Stimulated activated CD4-positive, alpha-beta T cell treated with anti-CD3 and anti-CD28 coated beads, Interleukin-4, amount 100 ng/mL, for 4 hours (primary cell): ENCODE measurements around the gene ZFYVE27.

Source experiments
- DNase-seq, 2 experiments: peaks; one replicate each; pipeline ENCODE4 v3.0.0-alpha.2; 2020

ZFYVE27 gene

GRCh38 chr10:97714401-97715258 is 22.3 kb upstream of the ZFYVE27 start:
- DNase-seq = no peak

GRCh38 chr10:97715259-97715874 is 21.6 kb upstream of the ZFYVE27 start:
- DNase-seq = no peak

- DNase-seq = no peak
These were observed 19.3 kb upstream of the ZFYVE27 start for GRCh38 chr10:97717627-97718026.

DNA sequence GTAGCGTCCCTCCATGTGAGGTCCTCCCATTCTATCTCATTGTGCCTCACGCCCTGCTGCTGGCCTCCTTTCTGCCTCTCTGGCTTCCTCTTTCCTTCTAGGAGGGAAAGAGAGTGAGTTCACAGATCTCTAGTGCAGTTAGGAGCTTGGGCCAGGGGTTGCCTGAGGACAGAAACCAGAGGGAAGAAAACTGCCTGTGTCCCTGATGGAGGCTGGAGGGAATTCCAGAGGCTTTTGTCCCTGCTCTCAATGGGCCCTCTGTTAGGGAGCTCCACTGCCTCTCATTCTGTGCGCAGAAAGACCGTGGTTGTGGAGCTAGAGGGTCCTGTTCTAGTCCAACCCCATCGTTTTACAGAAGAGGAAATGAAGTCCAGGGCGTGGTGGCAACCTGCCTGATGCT is 18.8 kb upstream of the ZFYVE27 start:
- DNase-seq = no peak

DNA sequence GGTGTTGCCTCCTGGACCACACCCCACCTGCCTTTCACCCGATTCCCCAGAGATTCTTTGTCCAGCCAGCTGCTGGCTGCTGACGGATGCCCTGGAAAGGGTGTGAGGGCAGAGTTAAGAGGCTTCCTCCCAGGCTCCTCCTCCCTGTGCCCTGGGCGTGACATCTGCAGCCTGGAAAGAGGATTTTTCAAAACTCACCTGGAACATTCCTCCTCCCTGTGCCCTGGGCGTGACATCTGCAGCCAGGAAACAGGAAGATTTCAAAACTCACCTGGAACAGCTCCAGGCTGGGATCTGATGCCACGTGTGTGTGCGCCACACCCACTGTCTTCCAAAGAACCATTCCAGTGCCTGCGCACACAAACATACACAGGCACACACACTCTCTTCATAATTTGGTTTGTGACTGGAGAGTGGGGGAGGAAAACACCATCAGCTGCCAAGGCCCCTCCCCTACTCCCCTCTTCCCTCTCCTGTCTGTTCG is 18.2 kb upstream of the ZFYVE27 start:
- DNase-seq = no peak

DNA sequence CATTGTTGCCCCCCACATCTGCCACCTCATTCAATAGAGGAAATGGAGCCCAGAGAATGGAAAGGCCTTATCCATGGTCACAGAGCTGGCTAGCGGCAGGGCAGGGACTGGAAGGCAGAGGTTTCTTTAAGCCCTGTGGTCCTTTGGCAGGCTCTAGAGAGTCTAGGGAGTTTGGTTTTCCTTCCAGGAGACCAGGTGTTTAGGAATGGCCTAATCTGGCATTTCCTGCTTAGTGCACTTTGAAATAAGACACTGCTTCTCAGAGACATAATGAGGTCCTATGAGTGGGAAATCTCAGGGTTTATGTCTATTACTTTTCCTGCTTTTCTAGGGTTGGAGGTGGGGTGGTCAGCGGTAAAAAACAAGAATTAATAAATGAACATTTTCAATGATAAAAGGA is 17.3 kb upstream of the ZFYVE27 start:
- DNase-seq = no peak

- no peak for DNase-seq
These were observed 14.8 kb upstream of the ZFYVE27 start for GRCh38 chr10:97721871-97722780.

DNA sequence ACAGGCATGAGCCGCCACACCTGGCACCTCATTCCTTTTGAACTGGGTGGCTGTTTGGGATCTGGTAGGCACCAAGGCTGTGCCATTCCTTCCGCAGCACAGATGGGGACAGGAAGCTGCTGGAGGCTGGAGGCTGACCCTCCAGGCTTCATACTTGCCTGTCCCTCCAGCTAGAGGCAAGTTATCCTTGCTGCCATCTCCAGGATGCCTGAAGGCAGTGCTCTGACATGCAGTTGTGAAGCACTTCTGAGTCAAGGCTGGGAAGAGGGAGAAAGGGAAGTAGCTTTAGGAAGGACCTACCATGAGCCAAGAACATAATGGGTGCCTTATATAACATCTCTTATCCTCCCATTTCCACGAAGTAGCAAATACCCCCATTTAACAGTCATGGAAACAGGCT is 13.9 kb upstream of the ZFYVE27 start:
- DNase-seq = no peak

DNA sequence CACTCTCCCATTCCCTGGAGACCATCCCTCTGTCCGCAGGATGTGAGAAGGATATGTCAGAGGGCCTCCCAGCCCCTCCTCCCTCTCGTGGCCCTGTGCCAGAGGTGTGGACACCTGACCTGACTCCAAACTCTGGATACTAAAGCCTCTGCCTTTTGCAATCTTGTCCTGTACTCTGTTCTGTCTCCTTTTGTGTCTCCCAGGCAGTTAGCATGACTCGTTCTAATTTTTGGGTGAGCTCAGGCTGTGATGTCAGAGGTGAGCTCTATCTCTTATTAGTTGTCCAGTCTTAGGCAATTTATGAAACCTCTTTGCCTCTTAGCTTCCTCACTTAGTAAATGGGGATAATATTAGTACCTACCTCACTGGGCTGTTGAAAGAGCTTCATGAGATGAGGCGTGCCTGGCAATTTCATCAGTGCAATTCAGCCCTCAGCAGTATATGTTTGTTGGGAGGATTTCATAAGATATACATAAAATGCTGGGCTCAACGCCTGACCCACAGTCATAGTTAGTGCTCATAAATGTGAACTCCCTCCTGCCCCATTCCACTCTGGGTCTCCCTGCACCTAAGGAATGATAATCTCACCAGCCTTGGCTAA is 12.5 kb upstream of the ZFYVE27 start:
- DNase-seq = no peak

DNA sequence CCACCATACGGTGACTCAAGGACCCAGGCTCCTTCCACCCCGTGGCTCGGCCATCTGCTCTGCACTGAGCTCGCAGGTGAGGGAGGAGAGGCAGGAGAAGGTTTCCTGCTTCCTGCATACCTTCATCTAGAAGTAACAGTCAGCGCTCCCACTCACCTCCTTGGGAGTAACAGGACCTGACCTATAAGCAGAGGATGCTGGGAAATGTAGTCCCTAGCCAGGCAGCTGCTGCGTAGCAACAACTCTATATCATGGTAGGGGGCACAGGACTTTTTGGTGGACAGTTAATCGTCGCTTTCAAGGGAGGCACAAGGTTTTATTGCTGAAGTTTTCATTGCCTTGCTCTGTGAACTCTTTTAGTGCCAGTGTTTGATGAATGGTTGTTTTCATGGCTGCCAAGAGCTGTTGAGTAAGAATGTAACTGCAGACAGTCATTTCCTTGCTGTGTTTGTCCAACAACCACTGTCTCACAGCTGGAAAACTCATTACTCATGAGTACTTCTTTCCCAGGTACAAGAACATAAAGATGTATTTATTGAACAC is 10.2 kb upstream of the ZFYVE27 start:
- no peak for DNase-seq

GRCh38 chr10:97729014-97729413 is 7.9 kb upstream of the ZFYVE27 start:
- DNase-seq = no peak

DNA sequence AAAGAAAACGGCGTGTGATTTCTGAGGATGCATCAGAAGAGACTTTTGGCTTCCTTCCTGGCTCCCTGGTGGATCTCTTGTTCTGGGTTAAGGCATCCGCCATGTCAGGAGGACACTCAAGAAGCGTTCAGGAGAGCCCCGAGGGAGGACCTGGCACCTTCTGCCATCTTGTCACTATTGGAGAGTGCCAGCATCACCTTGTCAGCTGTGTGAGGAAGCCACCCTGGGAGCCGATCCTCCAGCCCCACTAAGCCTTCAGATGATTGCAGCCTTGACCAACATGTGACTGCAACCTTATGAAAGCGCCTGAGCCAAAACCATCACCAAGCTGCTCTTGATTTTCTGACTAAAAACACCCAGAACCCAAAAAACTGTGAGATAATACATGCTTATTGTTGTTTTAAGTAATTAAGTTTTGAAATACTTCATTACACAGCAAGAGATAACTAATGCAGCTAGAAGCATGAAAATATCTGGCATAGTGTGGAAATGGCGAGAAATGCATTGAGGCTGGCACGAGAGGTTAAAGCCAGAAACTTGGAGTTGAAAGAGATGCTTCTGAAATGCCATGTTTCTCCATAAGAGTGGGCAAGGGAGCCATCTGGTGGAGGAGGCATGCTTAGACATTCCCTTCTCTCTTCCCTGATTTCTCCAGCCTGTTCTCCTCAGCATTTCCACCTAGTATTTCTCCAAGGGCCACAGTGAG is 5.4 kb upstream of the ZFYVE27 start:
- peak; percentile 34 to 41 for DNase-seq

- DNase-seq = no peak
These were observed 4.9 kb upstream of the ZFYVE27 start for GRCh38 chr10:97732052-97732359.

- no peak for DNase-seq
These were observed 3.7 kb upstream of the ZFYVE27 start for GRCh38 chr10:97733256-97733655.

DNA sequence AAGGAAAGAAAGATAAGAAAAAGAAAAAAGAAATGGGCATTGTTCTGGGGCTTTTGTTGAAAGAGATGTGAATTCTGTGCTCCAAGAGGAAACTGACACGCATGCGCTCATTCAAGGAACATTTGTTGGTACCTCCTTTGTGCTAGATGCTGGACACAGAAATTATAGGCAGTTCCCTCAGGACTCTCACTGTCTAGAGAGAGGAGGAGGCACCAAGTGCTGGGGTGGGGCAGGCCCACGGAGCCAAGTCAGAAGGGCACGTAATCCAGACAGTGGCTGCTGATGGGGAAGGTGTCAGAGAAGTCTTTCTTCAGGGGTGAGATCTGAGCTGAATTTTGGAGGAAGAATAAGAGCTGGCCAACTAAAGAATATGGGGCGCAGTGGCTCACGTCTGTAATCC is 2.9 kb upstream of the ZFYVE27 start:
- DNase-seq = no peak

DNA sequence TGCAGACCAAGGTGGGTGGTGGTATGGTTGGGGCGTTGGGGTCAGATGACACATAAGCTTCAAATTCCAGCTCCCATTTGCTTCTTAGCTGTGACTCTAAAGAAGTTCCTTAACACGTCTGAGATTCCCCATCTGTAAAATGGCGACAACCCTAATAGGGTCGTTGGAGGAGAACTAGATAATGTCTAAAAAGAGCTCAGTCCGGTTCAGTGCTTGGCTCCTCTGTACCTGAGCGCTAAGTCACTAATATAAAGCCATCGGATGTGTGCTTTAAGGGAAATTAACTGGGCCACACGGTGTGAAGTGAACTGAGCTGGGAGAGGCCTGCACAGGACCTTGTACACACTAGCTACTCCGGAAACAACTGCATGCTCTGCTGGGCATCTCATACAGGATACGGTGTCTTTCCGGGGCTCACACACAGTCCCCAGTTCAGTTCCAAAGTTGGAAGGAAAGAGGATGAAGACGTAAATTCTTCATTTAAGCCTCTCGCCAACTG is 476 bp upstream of the ZFYVE27 start:
- DNase-seq = no peak

DNA sequence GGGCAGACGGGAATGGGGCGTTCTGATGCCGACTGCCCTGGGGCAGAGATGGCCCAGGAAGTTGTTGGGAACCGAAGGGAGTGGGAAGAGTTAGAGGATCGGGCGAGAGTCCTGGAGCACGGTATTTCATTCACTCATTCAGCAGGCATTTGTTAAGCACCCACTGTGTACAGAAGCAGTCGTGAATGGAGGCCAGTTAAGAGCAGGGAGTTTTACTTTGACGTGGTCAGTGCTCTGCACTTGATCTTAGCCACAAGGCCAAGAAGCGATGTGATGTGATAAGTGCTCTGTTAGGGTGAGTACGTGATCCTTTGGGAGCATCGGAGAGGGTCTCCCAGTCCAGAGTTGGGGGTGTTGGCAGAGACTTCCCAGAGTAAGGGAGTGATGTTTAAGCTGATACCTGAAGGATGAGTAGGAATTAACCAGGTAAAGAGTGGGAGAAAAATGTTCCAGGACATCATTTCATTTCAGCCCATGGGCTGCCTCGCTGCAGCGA is 890 bp downstream of the ZFYVE27 start:
- no peak for DNase-seq

- no peak for DNase-seq
These were observed 1.7 kb downstream of the ZFYVE27 start for GRCh38 chr10:97738616-97739015.

- DNase-seq = no peak
These were observed 3.7 kb downstream of the ZFYVE27 start for GRCh38 chr10:97740613-97741012.

- no peak for DNase-seq
These were observed 6.4 kb downstream of the ZFYVE27 start for GRCh38 chr10:97743169-97743943.
